ENCODE data around the gene PLXNA2.

PLXNA2 gene

GRCh38 chr1:208179263-208179816, 64.8 kb downstream of the PLXNA2 start:
- no peak for DNase-seq (ENCODE audit: low read depth in 2 of 2)

DNA sequence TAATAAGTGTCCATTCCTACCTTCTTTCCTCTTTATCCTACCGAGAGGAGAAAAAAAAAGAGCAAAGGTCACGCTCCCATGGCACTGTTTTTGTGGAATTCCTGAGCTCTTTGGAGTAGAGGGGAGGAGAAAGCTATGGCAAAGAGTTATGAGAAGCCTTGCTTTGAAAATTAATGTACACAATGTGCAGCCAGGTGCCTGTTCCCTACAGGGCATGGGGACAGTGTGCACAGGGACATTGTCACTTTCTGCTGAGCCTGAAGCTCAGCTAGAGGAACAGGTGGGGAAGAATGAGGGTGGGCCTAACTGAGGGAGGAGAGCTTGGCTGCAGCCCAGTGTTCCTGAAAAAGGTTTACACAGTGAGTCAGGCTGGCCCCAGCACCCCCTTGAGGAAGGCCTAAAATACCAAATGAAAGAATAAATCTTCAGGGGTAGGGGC, 66.1 kb downstream of the PLXNA2 start:
- DNase-seq (ENCODE audit: low read depth in 2 of 2): no peak

GRCh38 chr1:208177656-208178055, 66.5 kb downstream of the PLXNA2 start:
- no peak for DNase-seq (ENCODE audit: low read depth in 2 of 2)

DNA sequence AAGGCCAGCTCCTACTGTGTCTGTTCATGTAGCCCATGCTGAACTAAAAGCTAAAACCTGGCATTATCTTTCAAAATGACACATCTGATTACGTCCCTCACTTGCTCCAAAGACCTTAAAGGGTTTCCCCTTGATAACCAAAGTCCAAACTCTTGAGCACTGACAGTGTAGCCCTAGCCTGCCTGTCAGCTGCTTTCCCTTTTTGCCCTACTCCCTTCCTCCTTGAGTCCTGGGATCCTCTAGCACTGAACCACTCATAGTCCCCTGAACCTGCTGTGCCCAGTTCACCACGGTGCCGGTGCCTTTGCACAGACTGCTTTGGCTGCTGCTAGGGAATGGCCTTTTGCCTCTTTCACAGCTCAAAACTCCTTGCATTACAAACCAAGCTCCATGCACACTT, 67.5 kb downstream of the PLXNA2 start:
- no peak for DNase-seq (ENCODE audit: low read depth in 2 of 2)

GRCh38 chr1:208175508-208175895, 68.7 kb downstream of the PLXNA2 start:
- DNase-seq (ENCODE audit: low read depth in 2 of 2): no peak

DNA sequence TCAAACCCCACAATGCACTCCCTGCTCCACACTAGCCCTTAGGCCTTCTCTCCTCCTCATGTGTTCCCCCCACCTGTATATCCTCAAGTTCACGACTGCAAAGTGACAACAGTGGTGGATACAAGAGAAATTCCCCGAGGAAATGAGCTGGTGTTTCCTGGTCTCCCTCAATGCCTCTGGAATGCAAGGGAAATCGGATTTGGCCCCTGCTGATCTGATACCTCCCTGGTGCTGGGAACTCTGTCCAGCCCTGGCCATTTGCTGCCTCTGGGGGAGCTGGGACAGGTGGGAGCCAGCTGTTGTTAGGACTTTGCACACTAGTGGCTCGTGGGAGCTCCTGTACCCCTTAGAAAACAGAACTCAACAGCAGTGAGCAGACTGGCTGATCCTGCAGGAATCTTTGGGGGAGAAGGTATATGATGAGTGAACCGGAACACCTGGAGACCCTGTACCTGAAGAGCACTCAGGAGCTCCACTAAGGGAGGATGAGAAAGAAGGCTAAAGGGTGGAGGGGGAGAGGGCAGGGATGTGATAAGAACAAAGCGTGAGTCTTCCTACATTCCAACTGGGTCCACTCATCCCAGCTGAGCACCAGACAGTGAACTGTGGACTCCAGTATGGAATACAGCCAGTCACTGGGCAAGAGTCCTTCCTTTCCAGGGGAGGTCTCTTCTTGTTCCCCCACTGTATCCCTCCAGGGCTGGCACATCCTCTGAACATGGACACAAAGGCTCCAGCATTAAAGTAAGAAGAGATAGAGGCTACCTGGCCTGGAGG, 69.3 kb downstream of the PLXNA2 start:
- DNase-seq (ENCODE audit: low read depth in 2 of 2): no peak

GRCh38 chr1:208174200-208174599, 70.0 kb downstream of the PLXNA2 start:
- no peak for DNase-seq (ENCODE audit: low read depth in 2 of 2)

- no peak for DNase-seq (ENCODE audit: low read depth in 2 of 2)
Measured at GRCh38 chr1:208173749-208174148, 70.4 kb downstream of the PLXNA2 start.

- no peak for DNase-seq (ENCODE audit: low read depth in 2 of 2)
Measured at GRCh38 chr1:208172423-208173145, 71.6 kb downstream of the PLXNA2 start.

DNA sequence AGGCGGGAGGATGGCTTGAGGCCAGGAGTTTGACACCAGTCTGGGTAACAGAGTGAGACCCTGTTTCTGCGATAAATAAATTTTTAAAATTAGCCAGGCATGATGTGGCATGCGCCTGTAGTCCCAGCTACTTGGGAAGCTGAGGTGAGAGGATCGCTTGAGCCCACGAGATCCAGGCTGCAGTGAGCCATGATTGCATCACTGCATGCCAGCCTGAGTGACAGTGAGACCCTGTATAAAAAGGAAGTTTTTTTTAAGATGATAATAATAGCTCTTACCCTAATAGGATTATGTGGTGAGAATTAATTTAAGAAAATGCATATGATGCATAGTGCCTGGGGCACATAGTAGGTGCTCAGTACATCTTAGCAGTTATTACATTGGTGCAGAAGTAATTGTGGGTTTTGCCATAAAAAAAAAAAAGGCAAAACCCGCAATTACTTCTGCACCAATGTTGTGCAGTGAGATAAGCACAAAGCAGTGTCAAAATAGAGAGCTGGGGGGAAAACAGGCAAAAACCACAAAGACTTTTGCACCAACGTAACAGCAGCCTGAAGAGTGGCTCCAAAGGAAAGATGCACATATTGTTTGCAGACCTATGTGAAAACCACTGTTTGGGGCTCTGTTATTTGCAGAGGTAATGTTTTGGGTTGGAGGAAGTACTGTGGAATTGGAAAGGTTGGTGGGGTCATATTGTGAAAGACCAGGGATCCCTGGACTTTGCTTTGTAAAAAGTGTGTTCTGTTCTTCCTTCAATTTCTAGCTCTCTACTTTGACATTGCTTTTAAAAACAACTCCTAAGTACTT, 72.4 kb downstream of the PLXNA2 start:
- DNase-seq (ENCODE audit: low read depth in 2 of 2): no peak

DNA sequence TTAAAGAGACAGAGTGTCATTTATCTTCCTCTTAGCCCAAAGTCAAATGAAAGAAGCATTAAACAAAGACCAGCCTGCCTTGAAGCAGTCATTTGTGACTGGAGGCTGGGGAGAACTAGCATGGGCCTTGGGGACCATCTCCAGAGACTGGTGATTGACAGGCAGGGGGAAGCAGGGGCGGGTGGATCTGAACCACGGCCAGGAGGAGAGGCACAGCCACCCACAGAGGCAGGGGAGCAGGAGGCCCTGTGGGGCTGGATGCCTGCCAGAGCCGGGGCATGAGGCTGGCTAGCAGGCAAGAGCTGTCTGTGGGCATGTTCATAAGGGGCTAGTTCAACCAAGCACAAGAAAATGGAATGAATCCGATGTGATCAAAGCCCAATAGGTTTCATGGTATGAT, 73.9 kb downstream of the PLXNA2 start:
- no peak for DNase-seq (ENCODE audit: low read depth in 2 of 2)

DNA sequence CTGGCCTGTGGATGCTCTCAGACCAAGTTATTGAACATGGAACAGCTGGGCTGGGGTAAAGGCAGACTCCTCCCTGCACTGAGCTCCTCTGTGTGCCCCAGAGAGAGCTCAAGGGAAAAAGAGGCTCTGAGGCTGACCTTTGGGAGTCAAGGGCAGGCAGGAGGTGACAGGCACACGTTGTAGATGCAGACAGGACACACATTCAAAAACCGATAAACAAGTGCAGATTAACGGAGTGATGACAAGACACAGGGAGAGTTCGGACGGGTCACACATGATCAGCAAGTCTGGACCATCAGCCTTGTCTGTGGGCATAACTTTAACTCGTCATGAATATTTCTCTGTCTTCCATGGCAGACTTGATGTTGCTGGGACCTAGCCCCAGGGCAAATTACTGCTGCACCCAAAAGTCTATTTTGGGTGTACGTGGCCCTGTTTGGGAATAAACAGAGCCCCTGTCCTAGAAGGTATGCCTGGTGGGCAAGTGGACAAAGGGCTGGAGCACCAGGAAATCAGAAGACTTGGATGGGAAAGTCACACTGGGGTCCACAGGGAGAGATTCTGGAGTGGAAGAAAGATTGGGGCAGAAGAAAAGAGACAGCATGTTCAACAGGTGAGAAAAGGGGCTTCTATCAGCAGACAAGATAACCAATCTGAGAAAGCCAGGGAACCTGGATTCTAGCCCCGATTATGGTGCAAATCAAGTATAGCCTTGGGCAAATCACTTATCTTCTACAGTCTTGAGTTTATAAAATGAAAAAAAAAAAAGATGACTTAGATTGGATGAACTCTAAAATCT, 74.9 kb downstream of the PLXNA2 start:
- no peak for DNase-seq (ENCODE audit: low read depth in 2 of 2)

- DNase-seq (ENCODE audit: low read depth in 2 of 2): no peak
Measured at GRCh38 chr1:208167261-208167869, 76.8 kb downstream of the PLXNA2 start.

DNA sequence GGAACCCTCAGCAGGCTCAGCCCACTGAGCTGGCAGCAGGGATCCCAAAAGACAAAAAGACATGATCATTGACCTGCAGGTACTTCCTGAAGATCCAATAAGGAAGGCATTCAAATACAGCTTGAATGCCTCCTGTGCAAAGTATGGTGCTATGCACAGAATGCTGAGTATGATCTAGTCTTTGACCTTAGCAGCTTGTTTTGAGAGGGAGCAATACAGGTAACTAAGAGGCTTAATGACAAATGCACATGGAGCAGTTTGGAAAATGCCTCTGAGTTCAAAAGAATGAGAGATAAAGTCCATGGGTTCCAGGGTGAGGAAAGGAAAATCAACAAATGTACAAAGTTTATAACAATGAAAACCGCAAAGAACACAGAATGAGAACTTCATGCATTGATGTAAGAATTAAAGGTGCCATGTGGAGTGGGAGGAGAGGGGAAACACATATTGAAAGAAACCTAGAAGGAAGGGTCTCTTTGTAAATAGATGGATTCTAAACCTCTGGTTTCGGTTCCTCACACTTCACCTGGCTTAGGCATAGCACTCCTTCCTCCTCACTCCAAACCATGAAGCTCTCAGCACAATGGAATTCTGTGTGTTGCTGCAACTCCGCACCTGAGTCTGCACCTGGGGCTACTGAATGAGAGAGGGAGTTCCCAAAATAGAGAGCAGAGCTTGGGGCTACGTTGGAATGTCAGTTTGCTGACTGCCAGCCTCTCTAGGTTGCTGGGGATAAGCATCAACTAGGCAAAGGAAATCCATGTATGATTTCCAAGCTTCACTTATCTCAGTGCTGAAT, 77.6 kb downstream of the PLXNA2 start:
- DNase-seq (ENCODE audit: low read depth in 2 of 2): no peak

DNA sequence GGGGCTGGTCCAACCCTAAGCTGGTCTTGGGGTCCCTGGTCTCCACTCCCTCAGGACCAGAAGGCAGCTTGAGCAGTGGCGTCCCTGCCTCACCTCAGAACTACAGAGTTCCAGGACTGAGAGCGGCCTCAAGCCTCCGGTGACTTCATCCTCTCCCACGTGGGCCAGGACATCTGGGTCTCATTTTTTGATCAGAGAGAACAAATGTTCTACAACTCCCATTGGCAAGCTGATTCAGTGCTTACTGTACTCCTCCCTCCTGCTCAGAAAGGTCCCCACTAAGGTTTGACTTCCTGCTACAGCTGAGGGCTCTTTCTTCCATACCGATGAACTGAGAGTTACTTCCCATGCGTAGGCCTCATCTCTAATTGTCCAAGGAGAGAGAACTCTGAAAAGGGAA, 78.5 kb downstream of the PLXNA2 start:
- DNase-seq (ENCODE audit: low read depth in 2 of 2): peak; percentile 68

- no peak for DNase-seq (ENCODE audit: low read depth in 2 of 2)
Measured at GRCh38 chr1:208164609-208165008, 79.6 kb downstream of the PLXNA2 start.

- no peak for DNase-seq (ENCODE audit: low read depth in 2 of 2)
Measured at GRCh38 chr1:208163539-208163938, 80.6 kb downstream of the PLXNA2 start.

- no peak for DNase-seq (ENCODE audit: low read depth in 2 of 2)
Measured at GRCh38 chr1:208162903-208163302, 81.3 kb downstream of the PLXNA2 start.

DNA sequence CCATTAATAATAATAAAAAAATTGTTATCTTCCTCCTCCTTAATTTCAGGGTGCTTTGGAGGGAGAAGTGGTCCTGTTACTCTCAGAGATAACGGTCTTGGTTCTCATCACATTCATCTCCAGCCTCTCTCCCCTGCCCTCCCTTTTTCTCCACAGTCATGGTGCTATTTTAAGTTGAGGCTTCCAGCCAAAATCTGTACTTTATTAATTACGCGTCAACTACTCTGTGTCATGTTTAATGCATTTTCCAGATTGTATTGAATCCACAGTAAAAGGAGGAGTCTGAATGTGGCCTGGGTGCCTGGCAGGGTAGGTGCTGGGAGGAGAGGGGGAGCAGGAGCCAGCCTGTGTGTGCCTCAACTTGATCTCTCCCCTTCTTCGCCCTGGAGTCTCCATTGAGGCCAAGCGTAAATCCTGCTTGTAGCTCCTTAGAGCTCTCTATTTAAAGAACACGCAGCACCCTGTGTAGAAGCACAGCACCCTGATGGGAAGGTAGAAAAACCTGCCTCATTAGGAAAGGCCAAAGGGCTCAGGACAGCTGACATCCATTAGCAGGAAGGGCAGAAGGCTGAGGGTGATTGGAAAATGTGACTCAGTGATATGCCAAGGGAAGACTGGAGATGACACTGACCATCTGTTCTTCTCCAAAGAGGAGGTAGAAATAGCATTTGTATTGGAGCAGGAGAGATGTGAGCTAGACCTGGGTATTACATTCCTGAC, 82.4 kb downstream of the PLXNA2 start:
- DNase-seq (ENCODE audit: low read depth in 2 of 2): peak; percentile 54 to 60
